GM19324 (cell line): ENCODE data around the gene ITPA.

Source experiments
- ATAC-seq: cut with Tn5 transposase; IDR thresholded peaks from one replicate; pipeline ENCODE4 v1.9.1; 2021; ENCODE audit warnings: mild to moderate bottlenecking, moderate library complexity; ENCODE audit not compliant: unreplicated experiment, low FRiP score

Gene ITPA

GRCh38 chr20:3240776-3241363 is 31.6 kb downstream of the ITPA start:
- no peak for ATAC-seq

- ATAC-seq: no peak
Measured at GRCh38 chr20:3242172-3242692, 32.9 kb downstream of the ITPA start.

GRCh38 chr20:3243718-3244358 is 34.5 kb downstream of the ITPA start:
- no peak for ATAC-seq

GRCh38 chr20:3244613-3245012 is 35.3 kb downstream of the ITPA start:
- no peak for ATAC-seq

- no peak for ATAC-seq
Measured at GRCh38 chr20:3245156-3245555, 35.9 kb downstream of the ITPA start.

- ATAC-seq: no peak
Measured at GRCh38 chr20:3245711-3246110, 36.4 kb downstream of the ITPA start.

GRCh38 chr20:3246682-3247081 is 37.4 kb downstream of the ITPA start:
- ATAC-seq: no peak

GRCh38 chr20:3247638-3248037 is 38.3 kb downstream of the ITPA start:
- ATAC-seq: no peak

- ATAC-seq: no peak
Measured at GRCh38 chr20:3248167-3248992, 39.1 kb downstream of the ITPA start.

GRCh38 chr20:3248993-3249347 is 39.7 kb downstream of the ITPA start:
- ATAC-seq: no peak

GRCh38 chr20:3250091-3250504 is 40.8 kb downstream of the ITPA start:
- no peak for ATAC-seq

GRCh38 chr20:3251806-3252205 is 42.5 kb downstream of the ITPA start:
- no peak for ATAC-seq

- no peak for ATAC-seq
Measured at GRCh38 chr20:3255728-3256127, 46.4 kb downstream of the ITPA start.

GRCh38 chr20:3258429-3258828 is 49.1 kb downstream of the ITPA start:
- no peak for ATAC-seq

GRCh38 chr20:3262566-3262965 is 53.3 kb downstream of the ITPA start:
- no peak for ATAC-seq

GRCh38 chr20:3270051-3270450 is 60.8 kb downstream of the ITPA start:
- ATAC-seq: no peak

GRCh38 chr20:3273371-3273770 is 64.1 kb downstream of the ITPA start:
- ATAC-seq: no peak
